NCI-H748 (cell line): Measurements from ENCODE around the gene HDAC7.

ENCODE experiments used
- DNase-seq: peaks from one replicate; lab custom pipeline; 2025; ENCODE audit not compliant: unreplicated experiment; lab: John Stamatoyannopoulos, UW

Gene HDAC7

GRCh38 chr12:47795121-47795813 is 24.4 kb downstream of the HDAC7 start:
- DNase-seq: no peak

- no peak for DNase-seq
Observed at GRCh38 chr12:47794679-47795078, 25.0 kb downstream of the HDAC7 start.

GRCh38 chr12:47793015-47793681 is 26.6 kb downstream of the HDAC7 start:
- no peak for DNase-seq

GRCh38 chr12:47791874-47792273 is 27.8 kb downstream of the HDAC7 start:
- DNase-seq: no peak

GRCh38 chr12:47791351-47791746 is 28.4 kb downstream of the HDAC7 start:
- DNase-seq: no peak

- DNase-seq: no peak
Observed at GRCh38 chr12:47790676-47791350, 28.9 kb downstream of the HDAC7 start.

- DNase-seq: no peak
Observed at GRCh38 chr12:47789712-47790489, 29.8 kb downstream of the HDAC7 start.

- DNase-seq: no peak
Observed at GRCh38 chr12:47789141-47789540, 30.6 kb downstream of the HDAC7 start.

GRCh38 chr12:47787596-47788319 is 31.9 kb downstream of the HDAC7 start:
- DNase-seq: no peak

- no peak for DNase-seq
Observed at GRCh38 chr12:47786662-47787280, 32.9 kb downstream of the HDAC7 start.

GRCh38 chr12:47785887-47786661 is 33.6 kb downstream of the HDAC7 start:
- DNase-seq: no peak

- no peak for DNase-seq
Observed at GRCh38 chr12:47785036-47785886, 34.4 kb downstream of the HDAC7 start.

- no peak for DNase-seq
Observed at GRCh38 chr12:47783821-47784819, 35.6 kb downstream of the HDAC7 start.

GRCh38 chr12:47783024-47783755 is 36.5 kb downstream of the HDAC7 start:
- DNase-seq: no peak

GRCh38 chr12:47782372-47782770 is 37.3 kb downstream of the HDAC7 start:
- DNase-seq: no peak

GRCh38 chr12:47781479-47782371 is 38.0 kb downstream of the HDAC7 start:
- DNase-seq: no peak
